NCI-H1105 treated with DMSO at 0.1 percent for 48 hours (cell line): ENCODE data around the gene LRTM2.
"Not testable (repeated sequence)": the region's sequence is repeated elsewhere in the genome, so short reads cannot be mapped to it uniquely, and the experiment has no call there.

Experiments
- DNase-seq: peaks from one replicate; lab custom pipeline; 2025; lab: John Stamatoyannopoulos, UW

The LRTM2 gene

GRCh38 chr12:1811281-1811947 lies 9.0 kb upstream of the LRTM2 start:
- DNase-seq, result no peak

GRCh38 chr12:1811948-1812291 lies 8.4 kb upstream of the LRTM2 start:
- DNase-seq, result no peak

DNA sequence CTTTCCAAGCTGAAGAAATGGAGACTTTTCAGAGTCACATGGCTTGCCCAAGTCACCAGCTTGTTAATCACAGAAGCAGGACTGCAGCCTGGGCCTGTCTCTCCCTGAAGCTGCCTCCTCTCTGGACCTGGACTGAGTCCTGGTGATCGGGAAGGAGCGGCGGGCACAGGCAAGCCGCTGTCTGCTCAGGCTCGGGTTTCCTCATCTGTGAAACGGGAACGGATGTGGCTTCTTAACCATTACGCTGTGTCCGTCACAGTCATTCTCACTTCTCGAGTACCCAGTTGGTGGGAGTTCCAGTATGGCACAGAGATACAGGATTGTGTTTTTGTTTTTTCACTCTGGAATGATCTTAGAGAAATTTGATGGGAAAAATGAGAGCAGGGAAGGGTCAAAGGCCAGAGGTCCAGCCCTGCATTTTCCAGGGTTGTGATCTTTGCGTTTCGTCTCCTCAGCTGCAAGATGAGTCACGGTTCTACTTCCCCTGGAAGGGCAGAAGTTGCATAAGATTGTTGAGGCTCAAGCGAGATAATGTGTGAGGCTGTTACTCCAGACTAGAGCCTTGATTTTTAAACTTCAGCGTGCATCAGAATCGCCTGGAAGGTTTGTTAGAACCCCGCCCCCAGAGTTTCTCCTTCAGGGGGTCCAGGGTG lies 7.6 kb upstream of the LRTM2 start:
- no peak for DNase-seq

- DNase-seq, result no peak
These were observed 6.1 kb upstream of the LRTM2 start for GRCh38 chr12:1814266-1814665.

- no peak for DNase-seq
These were observed 5.3 kb upstream of the LRTM2 start for GRCh38 chr12:1815108-1815507.

- no peak for DNase-seq
These were observed 4.3 kb upstream of the LRTM2 start for GRCh38 chr12:1815814-1816729.

GRCh38 chr12:1816730-1817348 lies 3.5 kb upstream of the LRTM2 start:
- DNase-seq, result no peak

DNA sequence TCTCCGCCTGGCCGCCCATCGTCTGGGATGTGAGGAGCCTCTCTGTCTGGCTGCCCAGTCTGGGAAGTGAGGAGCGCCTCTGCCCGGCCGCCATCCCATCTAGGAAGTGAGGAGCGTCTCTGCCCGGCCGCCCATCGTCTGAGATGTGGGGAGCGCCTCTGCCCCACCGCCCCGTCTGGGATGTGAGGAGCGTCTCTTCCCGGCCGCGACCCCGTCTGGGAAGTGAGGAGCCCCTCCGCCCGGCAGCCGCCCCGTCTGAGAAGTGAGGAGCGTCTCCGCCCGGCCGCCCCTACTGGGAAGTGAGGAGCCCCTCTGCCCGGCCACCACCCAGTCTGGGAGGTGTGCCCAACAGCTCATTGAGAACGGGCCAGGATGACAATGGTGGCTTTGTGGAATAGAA lies 2.4 kb upstream of the LRTM2 start:
- not testable (repeated sequence) for DNase-seq

- DNase-seq, result no peak
These were observed 1.3 kb upstream of the LRTM2 start for GRCh38 chr12:1819050-1819449.

GRCh38 chr12:1819571-1819970 lies 794 bp upstream of the LRTM2 start:
- no peak for DNase-seq

- DNase-seq, result no peak
These were observed 529 bp downstream of the LRTM2 start for GRCh38 chr12:1820896-1821291.

DNA sequence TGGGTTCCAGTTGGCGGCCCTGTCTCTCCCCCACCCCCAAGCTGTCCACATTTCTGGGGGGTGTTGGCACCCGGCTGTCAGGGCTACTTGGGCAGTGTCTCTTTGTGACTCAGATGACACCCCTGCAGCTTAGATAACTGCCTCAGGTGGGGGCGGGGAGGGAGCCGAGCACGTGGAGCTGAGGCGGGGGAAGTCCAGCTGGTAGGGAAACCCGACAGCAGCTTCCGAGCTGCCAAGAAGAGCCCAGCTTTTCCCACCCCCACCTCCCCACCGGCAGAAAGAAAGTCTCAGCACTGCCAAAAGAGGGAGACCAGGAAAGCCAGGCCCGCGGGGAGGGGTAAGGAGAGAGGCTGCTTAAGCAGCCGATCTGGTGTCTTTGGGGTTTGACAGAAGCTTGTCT lies 1.4 kb downstream of the LRTM2 start:
- no peak for DNase-seq

- no peak for DNase-seq
These were observed 2.3 kb downstream of the LRTM2 start for GRCh38 chr12:1822699-1823098.

DNA sequence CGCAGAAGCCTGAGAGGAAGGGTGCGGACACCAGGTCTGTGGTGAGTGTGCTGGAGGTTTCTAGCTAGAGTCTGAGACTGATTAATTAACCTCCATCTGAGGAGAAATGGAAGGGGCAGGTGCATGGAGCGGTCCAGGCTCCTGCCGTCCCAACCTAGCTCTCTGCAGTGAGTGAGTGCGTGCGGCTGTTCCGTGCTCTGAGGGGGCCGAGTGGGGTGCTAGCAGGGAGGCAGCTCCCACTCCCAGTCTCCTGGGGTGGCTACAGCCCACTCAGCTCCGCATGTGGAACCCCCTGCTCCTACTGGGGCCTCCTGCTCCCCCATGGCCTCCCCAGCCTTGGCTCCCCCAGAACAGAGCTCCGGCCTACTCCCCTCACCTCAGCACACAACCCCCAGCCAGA lies 2.9 kb downstream of the LRTM2 start:
- DNase-seq, result no peak

GRCh38 chr12:1825382-1826102 lies 5.2 kb downstream of the LRTM2 start:
- no peak for DNase-seq

DNA sequence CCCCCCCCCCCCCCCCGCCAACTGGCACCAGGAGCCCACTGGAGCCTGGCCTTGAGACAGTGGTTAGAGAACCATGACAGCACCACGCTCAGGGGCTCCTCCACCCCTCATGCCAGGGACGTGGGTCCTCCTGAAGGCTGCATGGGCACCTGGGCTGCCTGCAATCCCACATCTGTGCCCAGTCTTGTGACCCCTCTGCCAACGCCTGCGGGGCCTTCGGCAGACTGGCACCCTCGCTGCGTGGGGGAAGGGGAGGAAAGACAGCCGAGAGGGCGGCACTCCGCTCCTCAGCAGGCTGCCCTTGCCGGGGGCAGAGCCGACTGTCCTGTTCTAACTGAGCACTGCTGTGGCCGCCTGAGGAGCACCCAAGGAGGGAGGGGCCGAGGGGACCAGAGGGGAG lies 6.0 kb downstream of the LRTM2 start:
- DNase-seq, result no peak

GRCh38 chr12:1826867-1827705 lies 6.7 kb downstream of the LRTM2 start:
- no peak for DNase-seq

- no peak for DNase-seq
These were observed 7.8 kb downstream of the LRTM2 start for GRCh38 chr12:1827826-1828805.

- DNase-seq, result no peak
These were observed 8.5 kb downstream of the LRTM2 start for GRCh38 chr12:1828856-1829255.
